Rectal smooth muscle tissue (tissue), 1 donor: ENCODE data around the gene NR2C1.
"Not testable (repeated sequence)": the region's sequence is repeated elsewhere in the genome, so short reads cannot be mapped to it uniquely, and the experiment has no call there.

Experiments
- H3K27ac ChIP-seq: one replicate; pipeline ENCODE4 v1.7.0; 2013; ENCODE audit warnings: low read depth, low read length, inconsistent platforms
- H3K27me3 ChIP-seq: one replicate; pipeline ENCODE4 v1.7.0; 2013; ENCODE audit warnings: low read length; ENCODE audit not compliant: control insufficient read depth, insufficient read depth
- H3K36me3 ChIP-seq: one replicate; pipeline ENCODE4 v1.7.0; 2013; ENCODE audit warnings: low read length; ENCODE audit not compliant: control insufficient read depth, insufficient read depth
- H3K4me1 ChIP-seq: one replicate; pipeline ENCODE4 v1.7.0; 2013; ENCODE audit warnings: low read length; ENCODE audit not compliant: control insufficient read depth, insufficient read depth
- H3K4me3 ChIP-seq: one replicate; pipeline ENCODE4 v1.7.0; 2013; ENCODE audit warnings: low read length
- H3K9ac ChIP-seq: one replicate; pipeline ENCODE4 v1.7.0; 2013; ENCODE audit warnings: low read length

Gene NR2C1

DNA sequence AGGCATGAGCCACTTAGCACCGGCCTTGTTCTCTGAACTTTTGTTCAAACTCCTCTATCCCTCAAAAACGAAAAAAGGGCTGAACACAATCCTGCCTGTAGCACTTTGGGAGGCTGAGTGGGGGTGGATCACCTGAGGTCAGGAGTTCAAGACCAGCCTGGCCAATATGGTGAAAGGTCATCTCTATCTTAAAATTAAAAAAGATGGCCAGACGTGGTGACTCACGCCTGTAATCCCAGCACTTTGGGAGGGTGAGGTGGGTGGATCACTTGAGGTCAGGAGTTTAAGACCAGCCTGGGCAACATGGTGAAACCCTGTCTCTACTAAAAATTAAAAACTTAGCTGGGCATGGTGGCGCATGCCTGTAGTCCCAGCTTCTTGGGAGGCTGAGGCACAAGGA lies 28.5 kb upstream of the NR2C1 start:
- H3K9ac ChIP-seq, H3K27ac ChIP-seq, H3K27me3 ChIP-seq, H3K4me1 ChIP-seq, H3K4me3 ChIP-seq, H3K36me3 ChIP-seq: not testable (repeated sequence)

DNA sequence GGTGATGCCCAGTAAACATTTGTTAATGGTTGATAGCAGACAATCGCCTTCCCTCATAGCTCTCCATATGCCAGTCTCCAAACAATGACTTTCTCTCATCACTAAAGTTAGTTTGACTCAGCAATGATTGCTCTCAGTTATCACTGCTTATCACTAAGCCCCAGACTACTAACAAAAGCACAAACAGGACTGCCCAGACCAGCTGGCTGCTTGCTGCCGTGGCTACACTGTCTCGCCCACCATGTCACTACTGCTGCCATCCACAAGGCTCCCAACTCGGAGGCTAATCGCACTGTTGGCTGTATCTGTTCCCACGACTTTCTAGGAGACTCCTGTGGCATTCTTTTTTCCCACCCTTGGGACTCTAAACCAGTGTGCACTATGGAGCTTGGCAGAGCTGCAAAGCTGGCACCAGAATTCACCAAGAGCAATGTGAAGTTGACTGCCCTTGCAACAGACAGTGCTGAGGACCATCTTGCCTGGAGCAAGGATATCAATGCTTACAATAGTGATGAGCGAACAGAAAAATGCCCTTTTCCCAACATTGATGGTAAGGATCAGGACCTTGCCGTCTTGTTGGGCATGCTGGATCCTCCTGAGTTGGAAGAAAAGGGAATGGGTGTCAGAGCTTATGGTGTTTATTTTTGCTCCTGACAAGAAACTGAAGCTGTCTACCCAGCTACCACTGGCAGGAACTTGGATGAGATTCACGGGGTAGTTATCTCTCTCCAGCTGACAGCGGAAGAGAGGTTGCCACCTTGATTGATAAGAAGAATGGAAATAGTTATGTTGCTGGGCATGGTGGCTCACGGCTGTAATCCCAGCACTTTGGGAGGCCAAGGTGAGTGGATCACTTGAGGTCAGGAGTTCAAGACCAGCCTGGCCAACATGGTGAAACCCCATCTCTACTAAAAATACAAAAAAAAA lies 27.1 kb upstream of the NR2C1 start:
- H3K27me3 ChIP-seq: no peaks in the 10 kb centered on the region
- H3K4me3 ChIP-seq: no peak overlapping the region
- H3K4me1 ChIP-seq: no peaks in the 10 kb centered on the region
- no peak overlapping the region for H3K27ac ChIP-seq
- no peak overlapping the region for H3K9ac ChIP-seq
- H3K36me3 ChIP-seq: no peaks in the 10 kb centered on the region

DNA sequence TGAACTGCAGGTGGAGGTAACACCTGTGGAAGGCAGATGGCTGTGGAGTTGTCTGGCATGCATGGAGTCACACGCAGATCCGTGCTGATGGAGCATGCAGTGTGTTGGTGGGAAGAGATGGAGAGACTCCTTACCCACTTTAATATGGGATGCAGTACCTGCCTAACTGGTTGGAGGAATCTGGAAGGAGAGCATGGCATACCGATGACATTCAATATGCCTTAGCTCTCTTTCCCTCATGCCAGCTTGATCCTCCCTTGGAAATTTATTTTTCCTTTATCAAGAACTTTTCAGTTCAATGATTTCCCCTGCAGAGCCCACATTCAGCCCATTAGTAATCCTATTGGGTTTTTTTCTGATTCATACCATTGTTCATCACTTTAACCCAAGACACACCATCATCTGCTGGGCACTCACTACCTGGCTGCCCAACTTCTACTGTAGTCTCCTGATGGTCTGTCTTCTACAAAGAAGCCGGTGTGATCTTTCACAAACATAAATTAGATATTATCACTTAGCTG lies 25.9 kb upstream of the NR2C1 start:
- H3K36me3 ChIP-seq: no peaks in the 10 kb centered on the region
- no peak overlapping the region for H3K4me3 ChIP-seq
- H3K27ac ChIP-seq: no peak overlapping the region
- H3K9ac ChIP-seq: no peak overlapping the region
- H3K27me3 ChIP-seq: no peaks in the 10 kb centered on the region
- H3K4me1 ChIP-seq: no peaks in the 10 kb centered on the region

GRCh38 chr12:95096852-95097251 lies 23.4 kb upstream of the NR2C1 start:
- H3K36me3 ChIP-seq: no peaks in the 10 kb centered on the region
- H3K27me3 ChIP-seq: no peaks in the 10 kb centered on the region
- H3K9ac ChIP-seq: no peak overlapping the region
- H3K4me1 ChIP-seq: no peaks in the 10 kb centered on the region
- no peak overlapping the region for H3K27ac ChIP-seq
- H3K4me3 ChIP-seq: no peak overlapping the region

DNA sequence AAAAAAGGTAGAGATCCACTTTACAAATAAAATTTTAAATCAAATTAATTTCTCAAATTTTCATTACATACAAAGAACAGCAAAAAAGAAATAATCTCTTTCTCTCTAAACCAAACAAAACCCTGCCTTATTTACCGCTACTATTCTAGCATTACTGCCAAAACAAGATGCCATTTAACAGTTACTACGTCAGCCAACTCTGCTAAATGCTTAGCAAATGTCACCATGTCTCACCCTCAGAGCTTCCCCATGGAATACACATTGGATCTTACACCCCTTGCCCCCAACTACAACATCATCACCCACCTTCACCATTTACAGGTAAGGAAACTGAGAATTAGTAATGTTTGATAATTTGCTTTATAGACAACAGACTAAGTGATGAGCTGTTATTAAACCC lies 23.0 kb upstream of the NR2C1 start:
- Histone ChIP-seq H3K36me3 (no peaks in the 10 kb centered on the region), H3K9ac (no peak overlapping the region), H3K27me3 (no peaks in the 10 kb centered on the region), H3K4me1 (no peaks in the 10 kb centered on the region), H3K27ac (no peak overlapping the region), H3K4me3 (no peak overlapping the region)

GRCh38 chr12:95095866-95096265 lies 22.4 kb upstream of the NR2C1 start:
- H3K27me3 ChIP-seq, H3K36me3 ChIP-seq, H3K27ac ChIP-seq, H3K9ac ChIP-seq, H3K4me1 ChIP-seq, H3K4me3 ChIP-seq: not testable (repeated sequence)

DNA sequence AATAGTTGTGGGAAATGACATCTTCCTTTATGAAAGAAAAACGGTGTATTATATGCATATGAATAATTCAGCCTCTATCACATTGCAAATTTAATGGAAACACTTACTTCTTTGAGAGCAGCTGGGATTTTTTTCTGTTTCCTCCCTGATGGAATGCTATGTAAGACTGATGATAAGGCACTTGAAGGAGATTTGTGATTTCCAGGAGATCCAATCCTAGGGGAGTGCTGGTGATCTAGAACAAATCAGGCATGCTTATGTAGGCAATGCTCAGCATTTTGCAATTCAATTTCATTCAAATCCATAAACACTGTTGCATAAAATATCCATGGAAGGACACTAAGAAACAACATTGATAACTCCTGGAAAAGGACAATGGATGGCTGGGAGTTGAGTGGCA lies 16.0 kb upstream of the NR2C1 start:
- H3K36me3 ChIP-seq: no peaks in the 10 kb centered on the region

GRCh38 chr12:95088379-95088778 lies 15.0 kb upstream of the NR2C1 start:
- H3K36me3 ChIP-seq: no peaks in the 10 kb centered on the region

More for the DNA sequence above, 16.0 kb upstream of the NR2C1 start:
- Histone ChIP-seq H3K27ac (no peak overlapping the region), H3K4me1 (peaks cover under 1% of the 10 kb centered on the region), H3K4me3 (no peak overlapping the region), H3K27me3 (no peaks in the 10 kb centered on the region), H3K9ac (no peak overlapping the region)

GRCh38 chr12:95085612-95086011 lies 12.2 kb upstream of the NR2C1 start:
- Histone ChIP-seq H3K9ac (no peak overlapping the region), H3K27ac (no peak overlapping the region), H3K27me3 (no peaks in the 10 kb centered on the region), H3K4me1 (peaks cover 13% of the 10 kb centered on the region), H3K4me3 (no peak overlapping the region), H3K36me3 (no peaks in the 10 kb centered on the region)

More at GRCh38 chr12:95088379-95088778, 15.0 kb upstream of the NR2C1 start:
- Histone ChIP-seq H3K4me3 (no peak overlapping the region), H3K9ac (no peak overlapping the region), H3K27me3 (no peaks in the 10 kb centered on the region), H3K27ac (no peak overlapping the region), H3K4me1 (peaks cover 10% of the 10 kb centered on the region)

DNA sequence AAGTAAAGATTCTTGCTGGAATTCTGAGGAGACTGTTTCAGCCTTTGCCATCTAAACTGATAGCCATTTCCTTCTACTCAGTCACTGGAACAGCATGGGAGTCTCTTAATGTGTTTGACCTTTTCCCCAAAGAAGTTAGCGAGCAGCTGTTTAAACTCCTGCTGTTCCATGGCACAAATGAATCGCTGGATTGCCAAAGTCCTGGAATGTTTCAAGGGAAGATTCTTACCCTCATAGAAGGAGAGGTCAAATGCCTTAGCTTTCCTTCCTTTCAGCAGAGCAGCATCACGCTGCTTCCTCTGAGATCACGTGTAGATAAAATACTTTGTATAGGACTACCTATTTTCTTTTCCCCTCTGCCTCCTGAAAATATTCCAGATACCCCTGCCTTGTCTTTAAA lies 10.5 kb upstream of the NR2C1 start:
- Histone ChIP-seq H3K9ac (no peak overlapping the region), H3K36me3 (no peaks in the 10 kb centered on the region), H3K27ac (no peak overlapping the region), H3K4me1 (peaks cover 13% of the 10 kb centered on the region), H3K4me3 (no peak overlapping the region), H3K27me3 (no peaks in the 10 kb centered on the region)

- Histone ChIP-seq H3K4me1 (peaks cover 13% of the 10 kb centered on the region), H3K9ac (no peak overlapping the region), H3K4me3 (no peak overlapping the region), H3K36me3 (no peaks in the 10 kb centered on the region), H3K27ac (no peak overlapping the region), H3K27me3 (no peaks in the 10 kb centered on the region)
Observed at GRCh38 chr12:95083471-95083870, 10.1 kb upstream of the NR2C1 start.

- H3K36me3 ChIP-seq: no peaks in the 10 kb centered on the region
- H3K4me3 ChIP-seq: no peak overlapping the region
- no peak overlapping the region for H3K27ac ChIP-seq
- no peak overlapping the region for H3K9ac ChIP-seq
- no peaks in the 10 kb centered on the region for H3K27me3 ChIP-seq
- no peaks in the 10 kb centered on the region for H3K4me1 ChIP-seq
Observed at GRCh38 chr12:95077341-95077740, 3.9 kb upstream of the NR2C1 start.

GRCh38 chr12:95074766-95075165 lies 1.3 kb upstream of the NR2C1 start:
- H3K4me1 ChIP-seq: no peaks in the 10 kb centered on the region
- H3K36me3 ChIP-seq: no peaks in the 10 kb centered on the region
- no peaks in the 10 kb centered on the region for H3K27me3 ChIP-seq
- no peak overlapping the region for H3K27ac ChIP-seq
- H3K4me3 ChIP-seq: no peak overlapping the region
- H3K9ac ChIP-seq: no peak overlapping the region
